Measurements from ENCODE around the gene FERMT2.

GRCh38 chr14:52882824-52883223, 68.0 kb downstream of the FERMT2 start:
- TF ChIP-seq ZBTB9 (CRISPR knock-in tag; IDR thresholded peaks at IDR 0.05) (no peak), EGR1 (conservative IDR thresholded peaks at IDR 0.05) (no peak), ARID2 (IDR thresholded peaks at IDR 0.05) (no peak), ZNF140 (CRISPR knock-in tag; IDR thresholded peaks at IDR 0.05) (no peak), CEBPZ (IDR thresholded peaks at IDR 0.05; ENCODE audit: borderline replicate concordance, low read depth, low read length) (no peak), PYGO2 (tag; IDR thresholded peaks at IDR 0.05) (no peak), HDAC1 (IDR thresholded peaks at IDR 0.05) (no peak), ETV1 (tag; conservative IDR thresholded peaks at IDR 0.05; ENCODE audit: low read depth) (no peak)
- TF ChIP-seq, protein P1, sequence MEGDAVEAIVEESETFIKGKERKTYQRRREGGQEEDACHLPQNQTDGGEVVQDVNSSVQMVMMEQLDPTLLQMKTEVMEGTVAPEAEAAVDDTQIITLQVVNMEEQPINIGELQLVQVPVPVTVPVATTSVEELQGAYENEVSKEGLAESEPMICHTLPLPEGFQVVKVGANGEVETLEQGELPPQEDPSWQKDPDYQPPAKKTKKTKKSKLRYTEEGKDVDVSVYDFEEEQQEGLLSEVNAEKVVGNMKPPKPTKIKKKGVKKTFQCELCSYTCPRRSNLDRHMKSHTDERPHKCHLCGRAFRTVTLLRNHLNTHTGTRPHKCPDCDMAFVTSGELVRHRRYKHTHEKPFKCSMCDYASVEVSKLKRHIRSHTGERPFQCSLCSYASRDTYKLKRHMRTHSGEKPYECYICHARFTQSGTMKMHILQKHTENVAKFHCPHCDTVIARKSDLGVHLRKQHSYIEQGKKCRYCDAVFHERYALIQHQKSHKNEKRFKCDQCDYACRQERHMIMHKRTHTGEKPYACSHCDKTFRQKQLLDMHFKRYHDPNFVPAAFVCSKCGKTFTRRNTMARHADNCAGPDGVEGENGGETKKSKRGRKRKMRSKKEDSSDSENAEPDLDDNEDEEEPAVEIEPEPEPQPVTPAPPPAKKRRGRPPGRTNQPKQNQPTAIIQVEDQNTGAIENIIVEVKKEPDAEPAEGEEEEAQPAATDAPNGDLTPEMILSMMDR (IDR thresholded peaks at IDR 0.05 in 2 of 3, conservative IDR thresholded peaks at IDR 0.05 in 1 of 3; ENCODE audit: insufficient read depth in 2 of 3, low read depth in 1 of 3, low read length in 3 of 3), result no peak

Measured in K562 (cell line).